ENCODE data around the gene CAMTA1.

Gene CAMTA1

GRCh38 chr1:7450838-7451237, 665.6 kb downstream of the CAMTA1 start:
- no peak for DNase-seq (ENCODE audit: low read depth in 2 of 2)

GRCh38 chr1:7453038-7453437, 667.8 kb downstream of the CAMTA1 start:
- DNase-seq (ENCODE audit: low read depth in 2 of 2) = no peak

- no peak for DNase-seq (ENCODE audit: low read depth in 2 of 2)
Measured at GRCh38 chr1:7454052-7454815, 669.0 kb downstream of the CAMTA1 start.

GRCh38 chr1:7454895-7455784, 669.9 kb downstream of the CAMTA1 start:
- no peak for DNase-seq (ENCODE audit: low read depth in 2 of 2)

- no peak for DNase-seq (ENCODE audit: low read depth in 2 of 2)
Measured at GRCh38 chr1:7455796-7456721, 670.8 kb downstream of the CAMTA1 start.

- no peak for DNase-seq (ENCODE audit: low read depth in 2 of 2)
Measured at GRCh38 chr1:7456722-7457082, 671.4 kb downstream of the CAMTA1 start.

GRCh38 chr1:7457811-7458210, 672.6 kb downstream of the CAMTA1 start:
- DNase-seq (ENCODE audit: low read depth in 2 of 2) = no peak

GRCh38 chr1:7458946-7459345, 673.7 kb downstream of the CAMTA1 start:
- no peak for DNase-seq (ENCODE audit: low read depth in 2 of 2)

GRCh38 chr1:7459914-7460313, 674.7 kb downstream of the CAMTA1 start:
- no peak for DNase-seq (ENCODE audit: low read depth in 2 of 2)

- no peak for DNase-seq (ENCODE audit: low read depth in 2 of 2)
Measured at GRCh38 chr1:7460807-7461206, 675.6 kb downstream of the CAMTA1 start.

- DNase-seq (ENCODE audit: low read depth in 2 of 2) = no peak
Measured at GRCh38 chr1:7462617-7463016, 677.4 kb downstream of the CAMTA1 start.

GRCh38 chr1:7463526-7463925, 678.3 kb downstream of the CAMTA1 start:
- no peak for DNase-seq (ENCODE audit: low read depth in 2 of 2)

GRCh38 chr1:7464736-7465135, 679.5 kb downstream of the CAMTA1 start:
- no peak for DNase-seq (ENCODE audit: low read depth in 2 of 2)

GRCh38 chr1:7467476-7468175, 682.4 kb downstream of the CAMTA1 start:
- no peak for DNase-seq (ENCODE audit: low read depth in 2 of 2)

- no peak for DNase-seq (ENCODE audit: low read depth in 2 of 2)
Measured at GRCh38 chr1:7468248-7468647, 683.0 kb downstream of the CAMTA1 start.

- peak in 1 of 2 experiments; percentile 18 for DNase-seq (ENCODE audit: low read depth in 2 of 2)
Measured at GRCh38 chr1:7469255-7469938, 684.1 kb downstream of the CAMTA1 start.

GRCh38 chr1:7470904-7471638, 685.8 kb downstream of the CAMTA1 start:
- DNase-seq (ENCODE audit: low read depth in 2 of 2) = peak; percentile 96

- DNase-seq (ENCODE audit: low read depth in 2 of 2) = peak in 1 of 2 experiments; percentile 34
Measured at GRCh38 chr1:7471836-7472235, 686.6 kb downstream of the CAMTA1 start.

GRCh38 chr1:7473223-7474142, 688.2 kb downstream of the CAMTA1 start:
- DNase-seq (ENCODE audit: low read depth in 2 of 2) = no peak
